ENCODE results near the gene EIF3D. TPM values are rescaled to one million over a fixed set of nuclear protein-coding genes. Genes with fewer than 3 reads are reported as not detected.
A peak's percentile ranks its signal among the peaks of the same experiment; 100 is the strongest.

Gene EIF3D
- total and polyA plus RNA-seq, 2 of the 8 experiments (the other 6 are each of a cell fraction or from before 2014, with no cell fraction given), result 195 to 408 TPM

DNA sequence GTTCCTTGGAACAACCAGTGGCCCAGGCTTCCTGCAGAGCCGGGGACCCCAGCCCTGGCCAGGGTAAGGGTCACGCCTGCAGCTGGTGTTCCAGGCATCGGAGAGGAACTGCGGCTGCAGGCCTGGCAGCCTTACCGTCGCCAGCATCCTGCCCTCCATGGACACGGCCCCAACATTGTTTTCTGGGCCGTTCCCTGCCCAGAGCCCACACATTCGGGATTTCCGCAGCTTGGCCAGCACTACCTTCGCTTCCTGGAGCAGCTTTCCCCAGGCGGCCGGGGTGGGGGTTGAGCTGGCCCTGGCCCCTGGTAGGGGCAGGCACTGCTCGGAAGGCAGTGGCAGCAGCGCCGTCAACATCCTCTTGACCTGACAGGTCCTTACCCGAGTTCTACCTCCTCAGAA lies 65.2 kb downstream of the EIF3D start:
- no peak overlapping the region for H3K23ac ChIP-seq (ENCODE audit: insufficient read length)
- no peak overlapping the region for H3K27ac ChIP-seq (ENCODE audit: low read depth, low read length)
- peak overlapping the region; percentile 83; the same call in 1 of the 2 replicates for H4K8ac ChIP-seq (ENCODE audit: extremely low read depth, insufficient read depth, low read length)
- peaks cover 0 to 2% (median 0%) of the 10 kb centered on the region in 4 experiments; a peak in 1 of 8 replicates for H3K36me3 ChIP-seq (ENCODE audit: control insufficient read depth in 2 of 4, insufficient read depth in 4 of 4, low read length in 3 of 4)
- no peak overlapping the region for H2BK20ac ChIP-seq (ENCODE audit: low read length)
- ChIA-PET POLR2A (ENCODE audit: partially characterized antibody) (interaction anchor here (0.8 to 1.5 kb wide), 7 partner anchors 8 to 135 kb away, joined by 3 to 8 read pairs (median 3); partner anchors contain the start of gene FOXRED2), CTCF (ENCODE audit: partially characterized antibody) (interaction anchor here (1.0 to 3.0 kb wide), 5 partner anchors 23 to 318 kb away, joined by 3 to 22 read pairs (median 4); no protein-coding TSS in a partner anchor)
- H3K9ac ChIP-seq (replicated peaks in 1 of 4; ENCODE audit: extremely low read depth in 1 of 4, low read depth in 3 of 4, low read length in 3 of 4), result no peak overlapping the region
- H3K27me3 ChIP-seq (replicated peaks in 1 of 4; ENCODE audit: control insufficient read depth in 3 of 4, extremely low read depth in 1 of 4, insufficient read depth in 3 of 4, low read length in 3 of 4), result no peaks in the 10 kb centered on the region
- H2BK15ac ChIP-seq (ENCODE audit: low read length), result peak overlapping the region; percentile 55
- 0 out of 2 replicates have a peak overlapping the region, but pooled peaks have one; percentile 5 for H2AK5ac ChIP-seq (ENCODE audit: low read depth, low read length)
- H3K4me2 ChIP-seq (ENCODE audit: insufficient read depth in 1 of 2, low read depth in 2 of 2, low read length in 2 of 2), result no peak overlapping the region
- no peak overlapping the region for H4K5ac ChIP-seq (ENCODE audit: insufficient read length, low read depth, low read length)
- H2BK12ac ChIP-seq (ENCODE audit: low read depth, low read length), result peak overlapping the region; percentile 68; the same call in 1 of the 2 replicates
- no peak overlapping the region for H2BK5ac ChIP-seq (ENCODE audit: low read depth, low read length)
- no peaks in the 10 kb centered on the region for H3K79me1 ChIP-seq (ENCODE audit: low read depth, low read length)
- H3K4me3 ChIP-seq (ENCODE audit: extremely low read depth in 1 of 4, insufficient read depth in 2 of 4, low read depth in 3 of 4, low read length in 4 of 4), result no peak overlapping the region
- no peaks in the 10 kb centered on the region for H3K9me3 ChIP-seq (ENCODE audit: insufficient read depth in 2 of 2, low read depth in 1 of 2, low read length in 1 of 2)
- FAIRE-seq, result no peak
- no peak overlapping the region for H3K14ac ChIP-seq (ENCODE audit: insufficient read length)
- no peaks in the 10 kb centered on the region for H4K20me1 ChIP-seq (replicated peaks in 1 of 2; ENCODE audit: control insufficient read depth in 1 of 2, insufficient read depth in 2 of 2, low read length in 2 of 2)
- H3K23me2 ChIP-seq (ENCODE audit: low read depth, low read length), result 0 out of 2 replicates have a peak, but pooled peaks cover 2% of the 10 kb centered on the region
- H3K4ac ChIP-seq (replicated peaks; ENCODE audit: insufficient read length, low read depth, low read length), result no peak overlapping the region
- 89% methylated on average over 17 of the region's 17 CpGs; no CpG with 5 or more reads in 1 of the 2 experiments for WGBS, 2 experiments (ENCODE audit: extremely low coverage in 1 of 2, insufficient coverage in 1 of 2, insufficient read length in 1 of 2, insufficient replicate concordance in 2 of 2, low coverage in 1 of 2, low lambda C conversion rate in 2 of 2, missing lambda C conversion rate in 1 of 2)
- no peaks in the 10 kb centered on the region for H3K79me2 ChIP-seq (ENCODE audit: control insufficient read depth in 1 of 2, insufficient read depth in 2 of 2, low read length in 2 of 2)
- H4K91ac ChIP-seq (replicated peaks; ENCODE audit: insufficient read length, low read length), result no peak overlapping the region
- H3K18ac ChIP-seq (ENCODE audit: extremely low read depth, low read length), result no peak overlapping the region
- peaks cover 3 to 12% (median 7%) of the 10 kb centered on the region in 4 experiments; a peak in 6 of 7 replicates for H3K4me1 ChIP-seq (replicated peaks in 1 of 4; ENCODE audit: control insufficient read depth in 3 of 4, insufficient read depth in 4 of 4, low read length in 3 of 4)
- no peak for DNase-seq (ENCODE audit: low read depth in 1 of 2, low spot score in 2 of 2)
- H2AFZ ChIP-seq (ENCODE audit: low read length), result no peak overlapping the region
- no peak overlapping the region for H3K56ac ChIP-seq (replicated peaks; ENCODE audit: insufficient read length, low read depth, low read length)
- H2BK120ac ChIP-seq (replicated peaks; ENCODE audit: low read depth, low read length), result no peak overlapping the region
- TF ChIP-seq RXRA (IDR thresholded peaks at IDR 0.05; ENCODE audit: insufficient read depth, low read depth, low read length) (no peak), EP300 (IDR thresholded peaks at IDR 0.05; ENCODE audit: borderline replicate concordance in 1 of 2, low read depth in 2 of 2, low read length in 2 of 2) (no peak), SIRT6 (IDR thresholded peaks at IDR 0.05; ENCODE audit: low read length) (no peak), EGR1 (IDR thresholded peaks at IDR 0.05; ENCODE audit: borderline replicate concordance, low read depth, low read length) (no peak), TBP (IDR thresholded peaks at IDR 0.05; ENCODE audit: low read depth, low read length) (no peak), CBX8 (IDR thresholded peaks at IDR 0.05; ENCODE audit: borderline replicate concordance, low read depth, low read length) (no peak), SRF (IDR thresholded peaks at IDR 0.05; ENCODE audit: low read depth, low read length) (no peak), GTF2F1 (IDR thresholded peaks at IDR 0.05; ENCODE audit: borderline replicate concordance, low read depth, low read length) (no peak), CREB1 (IDR thresholded peaks at IDR 0.05) (no peak), CBX5 (IDR thresholded peaks at IDR 0.05; ENCODE audit: low read depth, low read length) (no peak), ASH2L (IDR thresholded peaks at IDR 0.05; ENCODE audit: low read length) (no peak), YY1 (IDR thresholded peaks at IDR 0.05; ENCODE audit: low read depth, low read length) (no peak), JUND (IDR thresholded peaks at IDR 0.05; ENCODE audit: low read length) (no peak)
- TF ChIP-seq, protein P1, sequence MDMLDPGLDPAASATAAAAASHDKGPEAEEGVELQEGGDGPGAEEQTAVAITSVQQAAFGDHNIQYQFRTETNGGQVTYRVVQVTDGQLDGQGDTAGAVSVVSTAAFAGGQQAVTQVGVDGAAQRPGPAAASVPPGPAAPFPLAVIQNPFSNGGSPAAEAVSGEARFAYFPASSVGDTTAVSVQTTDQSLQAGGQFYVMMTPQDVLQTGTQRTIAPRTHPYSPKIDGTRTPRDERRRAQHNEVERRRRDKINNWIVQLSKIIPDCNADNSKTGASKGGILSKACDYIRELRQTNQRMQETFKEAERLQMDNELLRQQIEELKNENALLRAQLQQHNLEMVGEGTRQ (IDR thresholded peaks at IDR 0.05; ENCODE audit: low read length), result no peak
